ENCODE measurements around the gene KMO. TPM values are rescaled to one million over a fixed set of nuclear protein-coding genes. Genes with fewer than 3 reads are reported as not detected.

Gene KMO
- total RNA-seq, 1 experiment from 2014 or later: not detected

GRCh38 chr1:241533326-241534115 lies 1.3 kb downstream of the KMO start:
- no peak overlapping the region for H2AK5ac ChIP-seq (ENCODE audit: insufficient read length, low read length)
- H4K91ac ChIP-seq (ENCODE audit: insufficient read length, low read depth, low read length): no peak overlapping the region
- no peak overlapping the region for H2BK12ac ChIP-seq (ENCODE audit: insufficient read length, low read depth, low read length)
- H3K27me3 ChIP-seq (ENCODE audit: insufficient read depth, low read length): no peaks in the 10 kb centered on the region
- no peak overlapping the region for H3K23ac ChIP-seq (ENCODE audit: insufficient read length, low read depth, low read length)
- H3K4me2 ChIP-seq (ENCODE audit: insufficient read depth, insufficient read length, low read length): no peak overlapping the region
- H4K20me1 ChIP-seq (ENCODE audit: control insufficient read depth, insufficient read depth, insufficient read length): no peaks in the 10 kb centered on the region
- no peak overlapping the region for H2BK20ac ChIP-seq (ENCODE audit: low read depth, low read length, poor library complexity, severe bottlenecking)
- H3K56ac ChIP-seq (ENCODE audit: insufficient read length, low read depth, low read length): no peak overlapping the region
- no peak overlapping the region for H3K4ac ChIP-seq (ENCODE audit: low read depth, low read length)
- no peak overlapping the region for H2BK120ac ChIP-seq (ENCODE audit: low read depth, low read length, poor library complexity, severe bottlenecking)
- H3K9ac ChIP-seq (ENCODE audit: extremely low read depth, insufficient read length, low read length): no peak overlapping the region
- H2AFZ ChIP-seq (ENCODE audit: low read length): no peak overlapping the region
- no peaks in the 10 kb centered on the region for H3K23me2 ChIP-seq (ENCODE audit: insufficient read length, low read depth, low read length, poor library complexity, severe bottlenecking)
- no peak overlapping the region for H3T11ph ChIP-seq (ENCODE audit: low read length)
- H3K18ac ChIP-seq (ENCODE audit: insufficient read length, low read depth, low read length): no peak overlapping the region
- H2BK15ac ChIP-seq (ENCODE audit: low read depth, low read length): no peak overlapping the region
- Mint-ChIP-seq H3K27me3 (ENCODE audit: low read depth) (no peaks in the 10 kb centered on the region), H3K36me3 (ENCODE audit: insufficient read depth in 1 of 3, low read depth in 3 of 3) (no peaks in the 10 kb centered on the region), H3K27ac (no peak overlapping the region), H3K4me1 (peaks cover 8 to 9% of the 10 kb centered on the region in 2 experiments), H3K4me3 (no peak overlapping the region), H3K9me3 (no peaks in the 10 kb centered on the region)
- H4K8ac ChIP-seq (replicated peaks; ENCODE audit: insufficient read length, low read depth, low read length): no peak overlapping the region
- DNase-seq: no peak
- WGBS (ENCODE audit: extremely low coverage, insufficient read length, low lambda C conversion rate): no CpG with 5 or more reads among the region's 5 CpGs
- no peaks in the 10 kb centered on the region for H3K9me3 ChIP-seq (ENCODE audit: control insufficient read depth, low read depth, low read length)
- no peak overlapping the region for H3K14ac ChIP-seq (ENCODE audit: insufficient read depth, low read length)
- no peaks in the 10 kb centered on the region for H3K79me1 ChIP-seq (ENCODE audit: insufficient read depth, low read depth, low read length, poor library complexity, severe bottlenecking)
- H2BK5ac ChIP-seq (ENCODE audit: insufficient read length, low read length): no peak overlapping the region
- H3K27ac ChIP-seq (ENCODE audit: insufficient read length, low read depth, low read length): no peak overlapping the region
- no peaks in the 10 kb centered on the region for H3K79me2 ChIP-seq (ENCODE audit: insufficient read depth, low read length)
- no peak overlapping the region for H4K5ac ChIP-seq (ENCODE audit: insufficient read length, low read depth, low read length)
- H3K4me1 ChIP-seq (ENCODE audit: insufficient read depth, low read length): no peaks in the 10 kb centered on the region
- no peak for TF ChIP-seq CTCF (conservative IDR thresholded peaks at IDR 0.05)
